ENCODE data around the gene LRRC36.
A peak's percentile ranks its signal among the peaks of the same experiment; 100 is the strongest.
"Not testable (repeated sequence)": the region's sequence is repeated elsewhere in the genome, so short reads cannot be mapped to it uniquely, and the experiment has no call there.

The LRRC36 gene

GRCh38 chr16:67342616-67343015 lies 16.0 kb downstream of the LRRC36 start:
- H3K4me3 ChIP-seq (ENCODE audit: low read depth, low read length), result no peak overlapping the region
- TF ChIP-seq CTCF (IDR thresholded peaks at IDR 0.05; ENCODE audit: control insufficient read depth, extremely low read depth, insufficient read depth), result no peak
- DNase-seq (ENCODE audit: low read depth), result no peak

GRCh38 chr16:67345401-67345800 lies 18.8 kb downstream of the LRRC36 start:
- no peak for TF ChIP-seq CTCF (IDR thresholded peaks at IDR 0.05; ENCODE audit: control insufficient read depth, extremely low read depth, insufficient read depth)
- DNase-seq (ENCODE audit: low read depth), result peak; percentile 47
- no peak overlapping the region for H3K4me3 ChIP-seq (ENCODE audit: low read depth, low read length)

- no peak for TF ChIP-seq CTCF (IDR thresholded peaks at IDR 0.05; ENCODE audit: control insufficient read depth, extremely low read depth, insufficient read depth)
- DNase-seq (ENCODE audit: low read depth), result peak; percentile 99
Measured at GRCh38 chr16:67346341-67346740, 19.7 kb downstream of the LRRC36 start.

GRCh38 chr16:67349172-67349571 lies 22.6 kb downstream of the LRRC36 start:
- DNase-seq (ENCODE audit: low read depth), result no peak
- H3K4me3 ChIP-seq (ENCODE audit: low read depth, low read length), result no peak overlapping the region
- TF ChIP-seq CTCF (IDR thresholded peaks at IDR 0.05; ENCODE audit: control insufficient read depth, extremely low read depth, insufficient read depth), result peak; percentile 37; the same call in 1 of the 2 replicates

More at GRCh38 chr16:67346341-67346740, 19.7 kb downstream of the LRRC36 start:
- no peak overlapping the region for H3K4me3 ChIP-seq (ENCODE audit: low read depth, low read length)

GRCh38 chr16:67350324-67350723 lies 23.7 kb downstream of the LRRC36 start:
- no peak for DNase-seq (ENCODE audit: low read depth)
- no peak overlapping the region for H3K4me3 ChIP-seq (ENCODE audit: low read depth, low read length)
- TF ChIP-seq CTCF (IDR thresholded peaks at IDR 0.05; ENCODE audit: control insufficient read depth, extremely low read depth, insufficient read depth), result no peak

GRCh38 chr16:67352463-67352862 lies 25.8 kb downstream of the LRRC36 start:
- DNase-seq (ENCODE audit: low read depth), result not testable (repeated sequence)

GRCh38 chr16:67356396-67356795 lies 29.8 kb downstream of the LRRC36 start:
- H3K4me3 ChIP-seq (ENCODE audit: low read depth, low read length), result no peak overlapping the region
- TF ChIP-seq CTCF (IDR thresholded peaks at IDR 0.05; ENCODE audit: control insufficient read depth, extremely low read depth, insufficient read depth), result no peak
- DNase-seq (ENCODE audit: low read depth), result no peak

More at GRCh38 chr16:67352463-67352862, 25.8 kb downstream of the LRRC36 start:
- not testable (repeated sequence) for H3K4me3 ChIP-seq (ENCODE audit: low read depth, low read length)
